GM19372 (cell line): ENCODE results near the gene VAMP2.
A peak's percentile ranks its signal among the peaks of the same experiment; 100 is the strongest.

ENCODE experiments used
- ATAC-seq: cut with Tn5 transposase; IDR thresholded peaks from one replicate; pipeline ENCODE4 v1.9.1; 2021; ENCODE audit warnings: mild to moderate bottlenecking, low read depth, moderate library complexity; ENCODE audit not compliant: unreplicated experiment

VAMP2 gene

GRCh38 chr17:8143581-8144400, 19.0 kb downstream of the VAMP2 start:
- ATAC-seq = no peak

- no peak for ATAC-seq
Measured at GRCh38 chr17:8142887-8143580, 19.7 kb downstream of the VAMP2 start.

GRCh38 chr17:8142158-8142886, 20.4 kb downstream of the VAMP2 start:
- ATAC-seq = no peak

DNA sequence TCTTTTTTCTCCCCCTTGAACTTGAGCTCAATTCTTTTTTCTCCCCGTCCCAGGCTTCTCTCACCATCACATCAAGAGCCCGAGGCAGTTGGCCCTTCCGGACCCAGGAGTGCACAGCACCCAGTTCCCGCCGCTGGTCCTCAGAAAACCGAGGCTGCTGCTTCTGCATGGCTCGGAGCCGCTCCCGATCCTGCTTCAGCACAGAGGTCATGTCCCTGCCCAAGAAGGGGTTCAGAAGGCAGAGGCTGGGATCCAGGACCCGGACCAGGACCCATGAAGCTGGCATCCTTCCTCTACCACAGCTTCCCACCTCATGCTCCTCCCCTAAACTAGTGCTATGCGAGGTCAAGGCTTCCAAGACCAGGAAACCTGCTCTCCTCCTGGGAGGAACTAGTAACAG, 21.0 kb downstream of the VAMP2 start:
- ATAC-seq = no peak

GRCh38 chr17:8141045-8141444, 21.7 kb downstream of the VAMP2 start:
- ATAC-seq = no peak

- no peak for ATAC-seq
Measured at GRCh38 chr17:8140065-8141029, 22.4 kb downstream of the VAMP2 start.

GRCh38 chr17:8138672-8139371, 23.9 kb downstream of the VAMP2 start:
- peak; percentile 93 for ATAC-seq

DNA sequence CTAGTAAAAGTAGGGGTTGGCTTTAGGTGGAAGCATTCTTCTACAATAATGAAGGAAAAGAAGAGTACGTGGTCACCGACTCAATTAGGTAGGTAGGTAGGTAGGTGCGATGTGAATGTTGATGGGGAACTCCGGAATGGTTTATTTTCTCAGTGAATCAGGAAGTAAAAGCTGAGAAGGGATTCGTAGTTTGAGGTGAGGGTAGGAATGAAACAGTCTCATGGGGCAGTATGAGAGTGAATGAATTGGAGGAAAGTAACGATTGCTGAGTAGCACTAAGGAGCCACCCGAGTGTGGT, 24.4 kb downstream of the VAMP2 start:
- ATAC-seq = no peak

DNA sequence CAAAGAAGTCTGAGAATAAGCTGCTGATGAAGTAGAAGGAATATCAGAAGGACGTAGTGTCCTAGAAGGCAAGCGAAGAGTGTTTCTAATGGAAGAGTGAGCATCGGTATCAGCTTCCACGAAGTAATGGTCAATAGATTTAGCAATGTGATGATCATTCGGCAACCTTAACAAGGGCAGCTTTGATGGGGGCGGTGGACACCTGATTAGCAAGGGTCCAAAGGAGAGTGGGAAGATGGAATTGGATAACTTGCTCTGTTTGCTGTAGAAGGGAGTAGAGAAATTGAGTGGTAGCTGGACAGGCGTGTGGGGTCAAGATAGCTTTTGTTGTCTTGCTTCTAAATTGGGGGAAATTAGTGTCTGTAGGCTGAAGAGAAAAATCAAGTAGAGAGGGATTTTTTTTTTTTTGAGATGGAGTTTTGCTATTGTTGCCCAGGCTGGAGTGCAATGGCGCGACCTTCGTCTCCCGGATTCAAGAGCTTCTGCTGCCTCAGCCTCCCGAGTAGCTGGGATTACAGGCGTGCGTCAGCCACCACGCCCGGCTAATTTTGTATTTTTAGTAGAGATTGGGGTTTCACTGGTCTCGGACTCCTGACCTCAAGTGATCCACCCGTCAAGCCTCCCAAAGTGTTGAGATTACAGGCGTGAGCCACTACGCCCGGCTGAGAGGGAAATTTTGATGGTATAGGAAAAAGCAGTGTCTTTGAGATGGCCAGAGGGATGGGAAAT, 24.9 kb downstream of the VAMP2 start:
- ATAC-seq = no peak

- no peak for ATAC-seq
Measured at GRCh38 chr17:8133941-8134340, 28.8 kb downstream of the VAMP2 start.

GRCh38 chr17:8133399-8133798, 29.3 kb downstream of the VAMP2 start:
- no peak for ATAC-seq

DNA sequence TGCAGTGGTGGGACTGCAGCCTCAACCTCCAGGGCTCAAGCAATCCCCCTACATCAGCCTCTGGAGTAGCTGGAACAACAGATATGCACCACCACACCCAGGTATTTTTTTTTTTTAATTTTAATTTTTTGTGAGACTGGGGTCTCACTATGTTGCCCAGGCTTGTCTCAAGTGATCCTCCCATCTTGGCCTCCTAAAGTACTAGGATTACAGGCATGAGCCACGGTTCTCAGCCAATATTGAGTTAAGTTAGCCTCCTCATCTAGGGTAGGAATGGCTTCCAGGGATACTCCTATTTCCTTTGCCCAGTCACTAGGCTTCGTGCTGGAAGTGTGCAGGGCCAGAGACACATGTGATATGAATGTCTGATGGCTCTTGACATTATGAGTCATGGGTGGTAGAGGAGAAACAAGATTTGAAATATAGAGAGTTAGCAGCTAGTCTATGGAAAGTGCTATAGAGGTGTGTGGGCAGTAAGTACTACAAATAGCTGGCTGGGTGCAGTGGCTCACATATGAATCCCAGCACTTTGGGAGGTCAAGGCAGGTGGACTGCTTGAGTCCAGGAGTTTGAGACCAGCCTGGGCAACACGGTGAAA, 30.8 kb downstream of the VAMP2 start:
- ATAC-seq = no peak

DNA sequence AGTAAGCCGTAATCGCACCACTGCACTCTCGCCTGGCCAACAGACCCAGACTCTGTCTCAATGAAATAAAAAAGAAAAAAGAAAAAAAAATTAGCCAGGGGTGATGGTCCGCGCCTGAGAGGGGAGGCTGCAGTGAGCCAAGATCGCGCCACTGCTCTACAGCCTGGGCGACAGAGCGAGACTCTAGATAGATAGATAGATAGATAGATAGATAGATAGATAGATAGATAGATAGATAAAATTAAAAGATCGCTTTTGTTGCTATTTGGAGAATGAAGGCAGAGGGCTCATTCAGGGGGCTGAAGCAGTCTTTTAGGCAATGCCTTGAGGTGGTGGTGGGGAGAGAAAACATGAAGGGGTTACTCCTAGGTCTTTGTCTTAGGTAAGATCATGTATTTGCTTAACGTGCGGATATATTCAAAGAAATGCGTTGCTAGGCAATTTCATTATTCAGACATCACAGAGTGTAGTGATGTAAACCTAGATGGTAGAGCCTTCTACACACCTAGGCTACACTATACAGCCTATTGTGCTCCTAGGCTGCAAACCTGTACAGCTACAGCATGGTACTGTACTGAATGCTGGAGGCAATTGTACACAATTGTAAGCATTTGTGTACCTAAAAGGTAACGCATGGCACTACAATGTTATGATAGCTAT, 34.5 kb downstream of the VAMP2 start:
- ATAC-seq = no peak

- no peak for ATAC-seq
Measured at GRCh38 chr17:8126491-8127066, 36.2 kb downstream of the VAMP2 start.

DNA sequence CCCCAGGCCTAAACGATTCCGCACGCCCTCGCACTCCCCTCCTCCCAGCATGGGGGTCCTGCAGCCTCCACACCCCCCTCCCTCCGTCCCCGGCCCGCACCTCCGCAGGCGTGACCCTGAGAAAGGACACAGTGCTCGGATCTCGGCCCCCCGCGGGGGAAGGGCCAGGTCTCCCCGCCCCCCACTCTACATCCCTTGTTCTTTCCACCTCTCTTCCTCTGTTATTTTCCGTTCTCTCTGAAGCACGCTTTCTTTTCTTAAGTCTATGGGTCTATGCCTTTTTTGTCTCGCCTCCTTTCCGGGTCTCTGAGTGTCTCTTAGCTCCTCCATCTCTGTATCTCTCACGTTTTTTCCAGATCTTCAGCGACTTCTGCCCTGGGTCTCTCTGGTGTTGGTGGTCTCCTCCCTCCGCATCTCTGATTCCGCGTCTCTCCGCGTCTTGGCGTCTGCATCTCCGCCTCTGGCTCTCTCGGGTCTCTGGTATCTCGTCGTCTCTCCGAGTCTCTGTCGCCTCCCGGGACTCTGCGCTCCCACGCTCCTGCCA, 36.7 kb downstream of the VAMP2 start:
- no peak for ATAC-seq

- no peak for ATAC-seq
Measured at GRCh38 chr17:8125154-8125946, 37.4 kb downstream of the VAMP2 start.
